NCI-H1092 (cell line): ENCODE results near the gene ELMO1.
A peak's percentile ranks its signal among the peaks of the same experiment; 100 is the strongest.
"Not testable (repeated sequence)": the region's sequence is repeated elsewhere in the genome, so short reads cannot be mapped to it uniquely, and the experiment has no call there.

Experiments used
- DNase-seq: peaks from one replicate; lab custom pipeline; 2025; lab: John Stamatoyannopoulos, UW

The ELMO1 gene

GRCh38 chr7:37013771-37014170 lies 434.9 kb downstream of the ELMO1 start:
- DNase-seq = no peak

- no peak for DNase-seq
Measured at GRCh38 chr7:37011151-37011890, 437.3 kb downstream of the ELMO1 start.

GRCh38 chr7:37009125-37009675 lies 439.5 kb downstream of the ELMO1 start:
- DNase-seq = no peak

GRCh38 chr7:37007691-37008090 lies 441.0 kb downstream of the ELMO1 start:
- no peak for DNase-seq

- no peak for DNase-seq
Measured at GRCh38 chr7:37007268-37007667, 441.4 kb downstream of the ELMO1 start.

- no peak for DNase-seq
Measured at GRCh38 chr7:37006764-37007163, 441.9 kb downstream of the ELMO1 start.

GRCh38 chr7:37000511-37000910 lies 448.2 kb downstream of the ELMO1 start:
- no peak for DNase-seq

- peak; percentile 52 for DNase-seq
Measured at GRCh38 chr7:36999626-37000485, 448.8 kb downstream of the ELMO1 start.

GRCh38 chr7:36995776-36996175 lies 452.9 kb downstream of the ELMO1 start:
- no peak for DNase-seq

- DNase-seq = no peak
Measured at GRCh38 chr7:36994456-36995112, 454.1 kb downstream of the ELMO1 start.

- DNase-seq = peak; percentile 33
Measured at GRCh38 chr7:36986948-36987724, 461.5 kb downstream of the ELMO1 start.

GRCh38 chr7:36986511-36986933 lies 462.1 kb downstream of the ELMO1 start:
- DNase-seq = peak; percentile 59

- DNase-seq = peak; percentile 71
Measured at GRCh38 chr7:36985866-36986400, 462.7 kb downstream of the ELMO1 start.

GRCh38 chr7:36985316-36985715 lies 463.3 kb downstream of the ELMO1 start:
- DNase-seq = peak; percentile 49

- peak; percentile 11 for DNase-seq
Measured at GRCh38 chr7:36984710-36985312, 463.9 kb downstream of the ELMO1 start.

GRCh38 chr7:36984041-36984521 lies 464.6 kb downstream of the ELMO1 start:
- DNase-seq = no peak

GRCh38 chr7:36982766-36983165 lies 465.9 kb downstream of the ELMO1 start:
- DNase-seq = no peak

GRCh38 chr7:36979810-36980248 lies 468.8 kb downstream of the ELMO1 start:
- DNase-seq = no peak

GRCh38 chr7:36978461-36978860 lies 470.2 kb downstream of the ELMO1 start:
- no peak for DNase-seq

GRCh38 chr7:36977878-36978277 lies 470.8 kb downstream of the ELMO1 start:
- DNase-seq = no peak

GRCh38 chr7:36973534-36973933 lies 475.1 kb downstream of the ELMO1 start:
- not testable (repeated sequence) for DNase-seq
